Fibroblast of lung (primary cell): ENCODE data around the gene AURKB. TPM values are rescaled to one million over a fixed set of nuclear protein-coding genes. Genes with fewer than 3 reads are reported as not detected.

Experiments used
- DNase-seq, 2 donors: peaks; one replicate each; pipeline versions ENCODE4 v3.0.0 to v3.0.0-alpha.2; 2010; ENCODE audit warnings: low read depth in 2 of 2
- H2AFZ ChIP-seq: 2 replicates; pipeline ENCODE4 v1.5.1; 2012; ENCODE audit warnings: low read length, control low read depth, inconsistent platforms
- H3K27ac ChIP-seq: 2 replicates; pipeline ENCODE4 v1.5.1; 2011; ENCODE audit warnings: low read length, control low read depth; ENCODE audit not compliant: insufficient read depth
- H3K27me3 ChIP-seq: 2 replicates; pipeline ENCODE4 v1.5.1; 2011; ENCODE audit warnings: mild to moderate bottlenecking, low read length; ENCODE audit not compliant: control insufficient read depth, insufficient read depth
- H3K36me3 ChIP-seq: 2 replicates; pipeline ENCODE4 v1.5.1; 2011; ENCODE audit warnings: low read length; ENCODE audit not compliant: control insufficient read depth, insufficient read depth
- H3K4me1 ChIP-seq: 2 replicates; pipeline ENCODE4 v1.5.1; 2011; ENCODE audit warnings: low read length; ENCODE audit not compliant: control insufficient read depth, insufficient read depth; ENCODE audit errors: extremely low read depth
- H3K4me2 ChIP-seq: 2 replicates; pipeline ENCODE4 v1.5.1; 2011; ENCODE audit warnings: low read length, control low read depth; ENCODE audit not compliant: insufficient read depth; ENCODE audit errors: extremely low read depth
- H3K4me3 ChIP-seq, 4 experiments: fragments of 200-600 bp in 1 of 4; sonication (generic) in 1 of 4; replicated peaks in 1 of 4; 2 replicates each; pipeline ENCODE4 v1.5.1; 2011 to 2016; ENCODE audit warnings: low read length in 4 of 4, low read depth in 3 of 4, mild to moderate bottlenecking in 3 of 4, control low read depth in 2 of 4, inconsistent platforms in 1 of 4, mixed read lengths in 1 of 4; ENCODE audit not compliant: insufficient read depth in 1 of 4; ENCODE audit errors: control extremely low read depth in 1 of 4
- H3K79me2 ChIP-seq: 2 replicates; pipeline ENCODE4 v1.5.1; 2012; ENCODE audit warnings: mild to moderate bottlenecking, low read length, inconsistent platforms; ENCODE audit not compliant: control insufficient read depth, insufficient read depth
- H3K9ac ChIP-seq: 2 replicates; pipeline ENCODE4 v1.5.1; 2011; ENCODE audit warnings: mild to moderate bottlenecking, low read length, control low read depth; ENCODE audit not compliant: insufficient read depth
- H3K9me3 ChIP-seq: 2 replicates; pipeline ENCODE4 v1.5.1; 2012; ENCODE audit warnings: low read depth, low read length; ENCODE audit not compliant: control insufficient read depth, insufficient read depth
- H4K20me1 ChIP-seq: 2 replicates; pipeline ENCODE4 v1.5.1; 2011; ENCODE audit warnings: low read length; ENCODE audit not compliant: control insufficient read depth, insufficient read depth; ENCODE audit errors: extremely low read depth
- EZH2 ChIP-seq: IDR thresholded peaks from 2 replicates; pipeline ENCODE4 v1.5.1; 2012; ENCODE audit warnings: low read length, control low read depth, mild to moderate bottlenecking; ENCODE audit errors: missing control alignments
- polyA plus RNA-seq, 2 donors: library from polyadenylated mRNA; depleted of rRNA in 1 of 2; stranded (reverse) in 1 of 2; unstranded in 1 of 2; fragments of >200 nt; gene quantifications; 2 replicates each; pipeline ENCODE4 v1.2.1, GENCODE V29; 2011 to 2012; ENCODE audit warnings: missing spikeins in 1 of 2
- total RNA-seq: library from RNA; depleted of rRNA; stranded (reverse); fragments of >200 nt; gene quantifications from 2 replicates; pipeline ENCODE4 v1.2.1, GENCODE V29; 2014
- TF ChIP-seq, protein P1 (sequence below), 2 donors: IDR thresholded peaks in 1 of 2; conservative IDR thresholded peaks in 1 of 2; 1 replicate in 1 of 2; 2 replicates in 1 of 2; pipeline ENCODE4 v1.5.1; 2011 to 2012; ENCODE audit warnings: low read length in 2 of 2, control low read depth in 1 of 2, inconsistent platforms in 1 of 2, low read depth in 1 of 2, mild to moderate bottlenecking in 1 of 2

Gene AURKB
- total and polyA plus RNA-seq, 2 donors (not counting 1 experiment from before 2014, with no cell fraction given): 7.5 to 8.4 TPM

DNA sequence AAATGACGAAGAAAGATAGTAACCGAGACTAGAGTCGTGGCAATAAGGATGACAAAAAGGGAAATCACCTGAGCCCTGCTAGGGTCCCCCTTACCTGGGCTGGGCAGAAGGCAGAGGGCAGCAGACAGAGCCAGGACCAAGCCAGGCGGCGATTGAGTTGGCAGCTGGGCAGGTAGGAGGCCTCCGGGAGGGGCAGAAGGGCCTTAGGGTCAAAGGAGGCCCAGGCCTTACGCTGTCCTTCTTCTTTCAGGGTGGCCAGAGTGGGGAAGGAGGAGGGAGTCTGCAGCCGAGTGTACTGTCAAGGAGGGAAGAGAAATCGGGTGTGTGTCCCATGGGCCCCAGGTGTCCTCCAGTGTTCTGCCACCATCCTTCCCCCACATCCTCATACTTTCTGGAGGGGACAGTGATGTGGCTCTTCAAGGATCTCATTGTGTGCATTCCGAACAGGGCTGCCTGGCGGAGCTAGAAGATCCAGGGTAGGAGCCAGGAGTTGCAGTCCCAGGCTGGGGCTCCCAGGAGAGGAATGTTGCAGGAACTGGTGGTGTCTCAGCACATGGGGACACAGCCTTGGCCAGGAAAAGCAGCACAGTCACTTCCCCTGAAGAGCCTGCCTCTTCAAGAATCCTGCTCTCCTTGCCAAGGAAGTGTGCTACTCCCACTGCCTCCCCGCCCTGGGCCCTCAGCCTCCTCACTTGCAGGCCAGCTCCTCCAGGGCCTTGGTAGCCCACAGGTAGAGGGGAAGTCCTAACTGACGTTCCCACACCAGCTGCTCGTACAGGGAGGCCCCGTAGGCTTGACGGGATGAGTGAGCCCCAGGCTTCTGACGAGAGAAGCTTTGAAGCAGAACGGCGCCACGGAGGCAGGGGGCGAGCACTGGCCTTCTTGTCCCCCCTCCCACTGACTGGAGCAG is 24.2 kb upstream of the AURKB start:
- H3K27ac ChIP-seq: no peak overlapping the region
- H3K9me3 ChIP-seq: no peaks in the 10 kb centered on the region
- H3K4me3 ChIP-seq: no peak overlapping the region
- TF ChIP-seq EZH2: no peak
- TF ChIP-seq, protein P1, sequence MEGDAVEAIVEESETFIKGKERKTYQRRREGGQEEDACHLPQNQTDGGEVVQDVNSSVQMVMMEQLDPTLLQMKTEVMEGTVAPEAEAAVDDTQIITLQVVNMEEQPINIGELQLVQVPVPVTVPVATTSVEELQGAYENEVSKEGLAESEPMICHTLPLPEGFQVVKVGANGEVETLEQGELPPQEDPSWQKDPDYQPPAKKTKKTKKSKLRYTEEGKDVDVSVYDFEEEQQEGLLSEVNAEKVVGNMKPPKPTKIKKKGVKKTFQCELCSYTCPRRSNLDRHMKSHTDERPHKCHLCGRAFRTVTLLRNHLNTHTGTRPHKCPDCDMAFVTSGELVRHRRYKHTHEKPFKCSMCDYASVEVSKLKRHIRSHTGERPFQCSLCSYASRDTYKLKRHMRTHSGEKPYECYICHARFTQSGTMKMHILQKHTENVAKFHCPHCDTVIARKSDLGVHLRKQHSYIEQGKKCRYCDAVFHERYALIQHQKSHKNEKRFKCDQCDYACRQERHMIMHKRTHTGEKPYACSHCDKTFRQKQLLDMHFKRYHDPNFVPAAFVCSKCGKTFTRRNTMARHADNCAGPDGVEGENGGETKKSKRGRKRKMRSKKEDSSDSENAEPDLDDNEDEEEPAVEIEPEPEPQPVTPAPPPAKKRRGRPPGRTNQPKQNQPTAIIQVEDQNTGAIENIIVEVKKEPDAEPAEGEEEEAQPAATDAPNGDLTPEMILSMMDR (conservative IDR thresholded peaks at IDR 0.05 in 1 of 2, IDR thresholded peaks at IDR 0.05 in 1 of 2; ENCODE audit: low read depth in 1 of 2, low read length in 2 of 2): no peak
- DNase-seq: no peak
- no peak overlapping the region for H3K4me2 ChIP-seq
- no peak overlapping the region for H2AFZ ChIP-seq
- H3K9ac ChIP-seq: no peak overlapping the region
- no peaks in the 10 kb centered on the region for H3K79me2 ChIP-seq
- H3K4me1 ChIP-seq: no peaks in the 10 kb centered on the region
- H4K20me1 ChIP-seq: no peaks in the 10 kb centered on the region
- no peaks in the 10 kb centered on the region for H3K27me3 ChIP-seq
- H3K36me3 ChIP-seq: peaks cover 11% of the 10 kb centered on the region

DNA sequence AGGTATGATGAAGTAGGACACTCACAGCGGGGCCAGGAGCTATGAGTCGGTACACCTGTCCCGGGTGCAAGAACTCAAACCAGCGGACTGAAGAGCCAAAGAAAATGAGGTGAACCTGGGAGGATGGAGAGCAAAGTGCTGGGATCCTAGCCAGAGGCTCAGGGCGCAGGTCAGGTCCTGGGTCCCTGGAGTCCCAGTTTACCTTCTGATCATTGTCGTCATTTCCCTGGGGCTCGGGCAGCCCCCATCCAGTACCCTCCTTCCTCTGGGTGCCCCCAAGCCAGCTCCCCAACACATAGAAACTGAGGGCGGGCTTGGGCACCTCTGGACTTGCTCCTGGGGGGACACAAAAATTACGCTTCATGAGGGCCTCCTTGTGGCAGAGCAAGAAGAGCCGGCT is 21.3 kb upstream of the AURKB start:
- H3K27ac ChIP-seq: no peak overlapping the region
- peaks cover 17% of the 10 kb centered on the region for H3K36me3 ChIP-seq
- no peak overlapping the region for H2AFZ ChIP-seq
- H3K4me1 ChIP-seq: no peaks in the 10 kb centered on the region
- no peaks in the 10 kb centered on the region for H3K27me3 ChIP-seq
- DNase-seq: no peak
- H3K79me2 ChIP-seq: no peaks in the 10 kb centered on the region
- no peaks in the 10 kb centered on the region for H3K9me3 ChIP-seq
- H3K9ac ChIP-seq: no peak overlapping the region
- H3K4me2 ChIP-seq: no peak overlapping the region
- H4K20me1 ChIP-seq: no peaks in the 10 kb centered on the region
- TF ChIP-seq EZH2: no peak
- TF ChIP-seq, protein P1 (conservative IDR thresholded peaks at IDR 0.05 in 1 of 2, IDR thresholded peaks at IDR 0.05 in 1 of 2; ENCODE audit: low read depth in 1 of 2, low read length in 2 of 2): no peak
- H3K4me3 ChIP-seq: no peak overlapping the region

DNA sequence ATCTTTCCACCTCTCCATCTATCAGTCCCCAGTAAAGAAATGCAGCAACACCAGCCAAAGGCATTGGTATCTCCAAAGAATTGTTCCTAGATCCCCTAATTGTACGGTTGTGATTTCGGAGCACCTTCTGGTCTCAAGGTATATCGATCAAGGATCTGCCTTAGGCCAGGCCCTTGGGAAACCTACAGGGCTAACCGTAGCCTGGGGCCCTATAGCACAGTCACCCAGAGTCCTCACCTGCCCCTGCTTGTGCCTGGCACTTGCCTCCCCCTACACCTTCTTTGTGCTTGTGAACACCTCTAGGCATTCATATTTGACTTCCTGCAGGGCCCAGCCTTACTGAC is 16.8 kb upstream of the AURKB start:
- Histone ChIP-seq H2AFZ (no peak overlapping the region), H4K20me1 (no peaks in the 10 kb centered on the region), H3K27me3 (no peaks in the 10 kb centered on the region), H3K9me3 (no peaks in the 10 kb centered on the region), H3K9ac (no peak overlapping the region), H3K4me3 (peak overlapping the region in 2 of 4 experiments; percentile 50 to 57), H3K36me3 (peaks cover 15% of the 10 kb centered on the region), H3K4me1 (peaks cover 3% of the 10 kb centered on the region), H3K4me2 (no peak overlapping the region), H3K79me2 (no peaks in the 10 kb centered on the region), H3K27ac (no peak overlapping the region)
- TF ChIP-seq EZH2: no peak
- TF ChIP-seq, protein P1 (conservative IDR thresholded peaks at IDR 0.05 in 1 of 2, IDR thresholded peaks at IDR 0.05 in 1 of 2; ENCODE audit: low read depth in 1 of 2, low read length in 2 of 2): no peak
- DNase-seq: no peak
